ENCODE measurements around the gene MRPS26.
"Not testable (repeated sequence)": the region's sequence is repeated elsewhere in the genome, so short reads cannot be mapped to it uniquely, and the experiment has no call there.

MRPS26 gene
- 10.7 to 16.0 (median 12.9) reads per million in 4 donors for total RNA-seq

- peak; percentile 51 to 87 (median 69) for DNase-seq
Measured at GRCh38 chr20:3045816-3046676, at the start of gene MRPS26. Gene MRPS26 (plus strand): TSS chr20:3046052. CDS start chr20:3046069, 17 bp downstream.

DNA sequence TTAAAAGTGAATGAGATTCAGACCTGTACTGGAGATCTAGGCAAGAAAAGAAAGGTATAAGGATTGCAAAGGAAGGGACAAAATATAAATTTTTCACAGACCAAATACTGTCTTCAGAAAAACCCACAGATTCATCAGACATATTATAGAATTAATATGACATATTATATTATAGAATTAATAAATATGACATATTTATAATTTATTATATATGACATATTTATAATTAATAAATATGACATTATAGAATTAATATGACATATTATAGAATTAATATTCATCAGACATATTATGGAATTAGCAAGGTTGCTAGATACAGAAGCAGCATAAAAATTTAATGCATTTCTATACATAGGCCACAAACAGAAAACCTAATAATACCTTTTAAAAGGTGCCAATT is 47.1 kb upstream of the MRPS26 start:
- no peak for DNase-seq

- peak in 2 of 5 donors; percentile 5 to 63 for DNase-seq
Measured at GRCh38 chr20:3000852-3001523, 44.9 kb upstream of the MRPS26 start.

DNA sequence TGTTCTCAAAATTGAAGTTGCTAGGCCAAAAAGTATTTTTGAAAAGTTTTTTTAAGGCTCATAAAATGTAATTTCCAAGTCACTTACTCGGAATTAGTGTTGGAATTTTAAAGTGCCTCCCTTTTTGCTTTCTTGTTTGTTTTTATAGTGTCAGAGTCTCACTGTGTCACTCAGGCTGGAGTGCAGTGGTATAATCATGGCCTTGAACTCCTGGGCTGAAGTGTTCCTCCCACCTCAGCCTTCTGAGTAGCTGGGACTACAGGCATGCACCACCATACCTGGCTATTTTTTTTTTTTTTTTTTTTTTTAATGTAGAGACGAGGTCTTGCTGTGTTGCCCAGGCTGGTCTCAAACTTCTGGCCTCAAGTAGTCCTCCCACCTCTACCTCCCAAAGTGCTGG is 42.4 kb upstream of the MRPS26 start:
- no peak for DNase-seq

- peak in 1 of 5 donors; percentile 47 for DNase-seq
Measured at GRCh38 chr20:3010985-3011723, 34.7 kb upstream of the MRPS26 start.

- DNase-seq = peak in 1 of 5 donors; percentile 69
Measured at GRCh38 chr20:3011752-3012151, 34.1 kb upstream of the MRPS26 start.

DNA sequence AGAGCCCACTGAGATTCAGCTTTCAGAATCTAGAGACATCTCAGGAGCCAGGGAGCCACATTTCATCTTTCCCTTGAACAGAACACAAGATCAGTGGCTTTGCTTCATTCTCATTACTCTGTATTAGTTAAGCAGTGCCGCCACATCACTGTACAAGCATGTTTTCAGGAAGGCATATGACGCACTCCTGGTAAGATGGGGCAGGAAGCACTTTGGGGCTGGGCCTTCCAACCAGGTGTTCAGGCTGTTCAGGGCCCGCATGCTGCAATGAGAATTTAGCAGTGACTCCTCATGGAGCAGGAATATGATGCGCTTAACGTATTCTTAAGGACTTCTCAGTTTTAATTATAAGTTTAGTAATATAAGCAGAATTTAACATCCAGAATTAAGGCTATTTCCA is 32.1 kb upstream of the MRPS26 start:
- DNase-seq = no peak

DNA sequence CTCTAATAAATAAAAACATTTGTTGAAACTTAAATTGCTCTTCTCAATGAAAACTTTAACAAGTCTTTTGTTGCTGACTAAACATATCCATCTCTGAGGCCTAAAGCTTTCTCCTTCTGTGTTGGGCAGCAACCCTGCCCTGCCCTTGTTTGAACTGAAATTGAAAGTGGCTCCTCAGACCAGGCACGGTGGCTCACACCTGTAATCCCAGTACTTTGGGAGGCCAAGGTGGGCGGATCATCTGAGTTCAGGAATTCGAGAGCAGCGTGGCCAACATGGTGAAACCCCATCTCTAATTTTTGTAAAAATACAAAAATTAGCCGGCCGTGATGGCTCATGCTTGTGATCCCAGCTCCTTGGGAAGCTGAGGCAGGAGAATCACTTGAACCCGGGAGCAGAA is 31.7 kb upstream of the MRPS26 start:
- no peak for DNase-seq

DNA sequence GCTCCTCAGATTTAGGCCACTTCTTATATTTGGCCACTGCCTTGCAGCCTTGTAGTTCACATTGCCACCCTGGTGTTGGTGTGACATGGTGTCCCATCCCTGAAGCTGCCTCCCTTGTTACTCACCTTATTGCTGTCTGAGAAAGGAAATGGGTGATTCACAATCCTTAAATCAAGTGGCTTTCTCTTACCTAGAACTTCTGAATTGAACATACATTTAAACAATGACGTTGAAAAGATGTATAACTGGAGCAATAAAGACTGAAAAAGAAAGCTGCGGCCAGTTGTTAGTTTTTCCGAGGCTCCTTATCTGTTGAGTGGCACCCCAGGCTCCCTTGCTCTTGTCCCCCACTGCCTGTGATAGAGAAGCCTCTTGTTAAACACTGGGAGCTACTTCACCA is 31.2 kb upstream of the MRPS26 start:
- peak in 1 of 5 donors; percentile 58 for DNase-seq

DNA sequence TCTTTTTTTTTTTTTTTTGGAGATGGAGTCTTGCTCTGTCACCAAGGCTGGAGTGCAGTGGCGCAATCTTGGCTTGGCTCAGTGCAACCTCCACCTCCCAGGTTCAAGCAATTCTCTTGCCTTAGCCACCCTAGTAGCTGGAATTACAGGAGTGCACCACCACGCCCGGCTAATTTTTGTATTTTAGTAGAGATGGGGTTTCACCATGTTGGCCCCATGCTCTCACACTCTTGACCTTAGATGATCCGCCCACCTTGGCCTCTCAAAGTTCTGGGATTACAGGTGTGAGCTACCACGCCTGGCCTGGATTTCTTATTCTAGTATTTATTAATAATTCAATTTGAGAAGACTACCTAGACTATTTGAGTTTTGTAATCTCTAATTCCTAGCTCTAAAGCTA is 30.6 kb upstream of the MRPS26 start:
- DNase-seq = not testable (repeated sequence)

- no peak for DNase-seq
Measured at GRCh38 chr20:3021327-3021726, 24.5 kb upstream of the MRPS26 start.

GRCh38 chr20:3021777-3022176 is 24.1 kb upstream of the MRPS26 start:
- DNase-seq = no peak

DNA sequence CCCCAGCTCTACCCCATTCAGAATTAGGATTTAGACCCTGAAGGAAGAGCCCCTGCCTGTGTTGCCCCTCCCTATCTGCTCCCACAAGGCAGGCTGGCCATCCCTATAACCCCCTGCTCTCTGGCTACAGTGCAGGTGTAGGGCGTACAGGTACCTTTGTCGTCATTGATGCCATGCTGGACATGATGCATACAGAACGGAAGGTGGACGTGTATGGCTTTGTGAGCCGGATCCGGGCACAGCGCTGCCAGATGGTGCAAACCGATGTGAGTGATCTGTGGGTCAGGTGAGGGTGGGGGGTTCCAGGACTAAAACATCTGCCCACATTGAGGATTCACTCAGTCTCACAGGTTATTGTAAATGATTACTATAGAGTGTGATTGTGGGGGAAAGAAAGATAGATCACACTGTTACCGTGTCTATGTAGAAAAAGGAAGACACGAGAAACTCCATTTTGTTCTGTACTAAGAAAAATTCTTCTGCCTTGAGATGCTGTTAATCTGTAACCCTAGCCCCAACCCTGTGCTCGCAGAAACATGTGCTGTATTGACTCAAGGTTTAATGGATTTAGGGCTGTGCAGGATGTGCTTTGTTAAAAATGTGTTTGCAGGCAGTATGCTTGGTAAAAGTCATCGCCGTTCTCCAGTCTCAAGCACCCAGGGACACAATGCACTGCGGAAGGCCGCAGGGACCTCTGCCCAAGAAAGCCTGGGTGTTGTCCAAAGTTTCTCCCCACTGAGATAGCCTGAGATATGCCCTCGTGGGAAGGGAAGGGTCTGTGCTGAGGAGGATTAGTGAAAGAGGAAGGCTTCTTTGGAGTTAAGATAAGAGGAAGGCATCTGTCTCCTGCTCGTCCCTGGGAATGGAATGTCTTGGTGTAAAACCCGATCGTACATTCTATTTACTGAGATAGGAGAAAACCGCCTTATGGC is 23.0 kb upstream of the MRPS26 start:
- not testable (repeated sequence) for DNase-seq

DNA sequence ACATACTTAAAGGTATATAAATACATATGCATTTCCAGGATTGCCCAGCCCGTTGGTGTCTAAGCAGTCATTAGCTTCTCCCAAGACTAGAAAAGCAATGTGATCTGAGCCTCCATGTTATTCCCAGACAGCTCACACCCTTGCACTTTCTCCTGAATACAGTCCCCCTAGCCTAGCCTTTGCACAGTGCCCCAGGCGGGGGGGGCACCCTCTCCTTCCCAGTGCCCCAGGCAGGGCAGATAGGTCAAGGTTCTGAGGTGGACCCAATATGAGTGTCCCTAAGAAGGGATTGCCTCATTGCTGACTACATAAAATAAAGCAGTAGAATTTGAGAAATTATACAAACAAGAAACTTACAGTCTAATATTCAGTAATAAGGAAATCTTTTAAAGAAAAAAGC is 17.9 kb upstream of the MRPS26 start:
- no peak for DNase-seq

DNA sequence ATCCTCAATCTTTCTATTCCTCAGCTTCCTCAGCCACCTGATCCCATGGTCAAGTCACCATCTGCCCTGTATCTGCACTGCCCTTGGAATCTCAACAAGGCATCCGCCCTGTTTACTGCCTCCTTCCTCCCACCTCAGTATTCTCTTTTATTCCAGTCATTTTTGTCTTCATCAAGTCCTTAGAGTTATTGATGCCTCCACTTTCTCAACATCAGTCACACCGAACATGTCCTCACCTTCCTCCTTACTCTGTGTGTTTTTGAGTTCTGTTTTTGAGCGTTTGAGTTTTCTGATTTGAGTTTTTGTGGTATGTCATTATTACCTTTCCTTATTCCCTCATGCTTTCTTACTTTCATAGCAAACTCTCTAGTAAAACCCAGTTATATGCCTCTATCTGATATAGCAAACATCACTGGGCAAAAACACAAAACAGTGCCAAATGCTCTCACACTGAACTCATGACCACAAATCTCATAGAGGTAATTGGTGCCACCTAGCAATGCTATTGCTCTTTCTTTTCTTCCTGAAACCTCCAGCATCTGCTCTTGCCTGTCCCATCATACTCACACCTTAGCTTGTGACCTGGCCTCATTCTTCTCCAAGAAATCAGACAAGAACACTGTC is 14.2 kb upstream of the MRPS26 start:
- DNase-seq = no peak

- no peak for DNase-seq
Measured at GRCh38 chr20:3032624-3033023, 13.2 kb upstream of the MRPS26 start.

DNA sequence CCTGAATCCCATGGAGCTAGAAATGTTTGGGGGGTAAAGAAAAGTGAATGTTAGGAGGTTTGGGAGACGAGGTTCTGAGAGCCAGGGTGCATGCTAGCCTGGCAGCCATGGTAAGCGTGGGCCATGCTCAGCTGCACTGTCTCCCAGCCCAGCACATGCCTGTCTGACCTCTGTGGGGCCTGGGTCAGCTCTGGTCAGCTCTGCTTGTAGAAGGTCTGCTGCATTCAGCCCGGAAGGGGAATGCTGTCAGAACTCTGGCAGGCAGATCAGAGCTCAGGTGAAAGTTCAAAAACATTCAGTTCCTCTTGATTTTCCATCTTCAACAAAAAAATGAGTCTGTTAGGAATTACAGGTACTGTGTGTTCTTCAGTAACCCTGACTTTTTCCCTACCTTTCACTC is 8.2 kb upstream of the MRPS26 start:
- no peak for DNase-seq

GRCh38 chr20:3038454-3038853 is 7.4 kb upstream of the MRPS26 start:
- no peak for DNase-seq

DNA sequence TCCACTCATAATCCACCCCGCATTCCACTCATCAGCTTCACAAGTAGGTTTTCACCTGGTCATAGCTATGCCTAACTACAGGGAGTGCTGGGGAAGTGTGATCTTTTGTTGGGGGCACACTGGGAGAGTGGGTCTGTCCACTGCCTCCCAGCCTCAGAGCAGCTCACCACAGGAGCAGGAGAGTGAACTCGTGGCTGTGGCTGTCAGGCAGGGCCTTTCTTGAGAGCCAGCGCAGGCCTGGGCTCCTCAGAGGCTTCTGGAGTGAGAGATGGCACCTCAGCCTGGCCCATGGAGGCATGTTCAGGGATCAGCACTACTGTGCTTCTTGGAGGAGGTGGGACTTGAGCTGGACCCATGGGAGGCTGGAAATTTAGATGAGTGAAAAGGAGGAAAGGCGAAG is 6.4 kb upstream of the MRPS26 start:
- DNase-seq = no peak

GRCh38 chr20:3040086-3040485 is 5.8 kb upstream of the MRPS26 start:
- no peak for DNase-seq

GRCh38 chr20:3041854-3042409 is 3.9 kb upstream of the MRPS26 start:
- DNase-seq = no peak
